Measurements from ENCODE around the gene SEMA3C. TPM values are rescaled to one million over a fixed set of nuclear protein-coding genes. Genes with fewer than 3 reads are reported as not detected.

The SEMA3C gene
- total RNA-seq, 2 donors from 2014 or later, result 66.4 to 147 TPM

DNA sequence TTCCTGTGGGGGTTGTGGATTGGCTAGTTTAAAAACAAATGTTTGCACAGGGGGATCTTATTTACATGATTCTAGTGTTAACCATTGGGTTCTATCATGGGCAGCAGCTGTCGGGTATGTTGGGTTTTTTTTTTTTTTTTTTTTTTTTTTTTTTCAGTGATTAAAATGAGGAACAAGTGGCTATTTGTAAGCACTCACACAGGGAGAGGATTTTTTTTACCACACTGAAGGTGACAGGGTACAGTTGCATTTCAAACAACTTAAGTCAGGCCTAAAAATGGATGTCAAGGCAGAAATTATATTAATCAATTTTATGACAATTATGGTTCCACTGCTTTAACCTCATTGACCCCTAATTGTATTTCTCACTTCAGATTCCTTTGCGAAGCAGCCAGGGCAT is 187.6 kb downstream of the SEMA3C start:
- H3K27me3 ChIP-seq (replicated peaks; ENCODE audit: insufficient read depth), result no peaks in the 10 kb centered on the region
- intact Hi-C loops (cut with DNase I), result no loop called here
- WGBS, result 85% methylated on average over 2 of the region's 2 CpGs

DNA sequence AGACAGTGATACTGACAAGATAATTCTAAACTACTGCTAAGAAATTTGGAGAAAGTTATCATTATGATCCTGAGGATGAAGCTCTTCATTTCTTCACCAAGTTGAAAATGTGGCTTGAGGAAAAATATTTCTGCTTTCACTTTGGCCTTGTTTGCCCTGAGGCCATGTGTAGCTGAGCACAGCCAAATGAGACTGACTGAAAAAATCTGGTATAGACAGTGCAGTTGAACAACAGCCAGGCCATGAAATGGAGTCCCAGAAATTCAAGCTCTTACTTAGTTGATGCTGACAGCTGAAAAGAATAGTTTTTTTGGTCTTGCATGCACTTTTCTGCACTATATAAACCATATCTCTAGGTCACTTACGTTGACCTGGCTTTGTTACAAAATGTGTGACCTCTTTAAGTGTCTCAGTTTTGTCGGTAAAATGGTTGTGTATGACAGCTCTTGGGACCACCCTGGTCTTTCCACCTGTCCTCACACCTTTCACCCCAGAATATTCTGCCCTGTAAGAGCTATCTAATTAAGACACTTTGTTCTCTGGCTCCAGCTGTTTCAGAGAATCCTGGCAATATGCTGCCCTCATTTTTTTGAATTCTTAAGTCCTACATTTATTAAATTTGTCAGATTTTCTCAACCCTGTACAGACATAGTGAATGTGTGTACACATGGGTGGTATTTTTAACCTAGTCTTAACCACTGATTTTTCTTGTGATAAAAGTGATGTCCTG is 189.1 kb downstream of the SEMA3C start:
- H3K4me3 ChIP-seq, result no peak overlapping the region
- H3K4me1 ChIP-seq (replicated peaks), result no peaks in the 10 kb centered on the region
- WGBS, result 46% methylated on average over 2 of the region's 2 CpGs
- H3K27me3 ChIP-seq (replicated peaks; ENCODE audit: insufficient read depth), result no peaks in the 10 kb centered on the region
- H3K9me3 ChIP-seq, result no peaks in the 10 kb centered on the region
- intact Hi-C loops (cut with DNase I), result loop anchor here (10.0 kb wide), 1 partner anchor 125 kb away; no protein-coding TSS in a partner anchor
- no peak overlapping the region for H3K27ac ChIP-seq
- H3K36me3 ChIP-seq, result no peaks in the 10 kb centered on the region
- TF ChIP-seq, protein P1, sequence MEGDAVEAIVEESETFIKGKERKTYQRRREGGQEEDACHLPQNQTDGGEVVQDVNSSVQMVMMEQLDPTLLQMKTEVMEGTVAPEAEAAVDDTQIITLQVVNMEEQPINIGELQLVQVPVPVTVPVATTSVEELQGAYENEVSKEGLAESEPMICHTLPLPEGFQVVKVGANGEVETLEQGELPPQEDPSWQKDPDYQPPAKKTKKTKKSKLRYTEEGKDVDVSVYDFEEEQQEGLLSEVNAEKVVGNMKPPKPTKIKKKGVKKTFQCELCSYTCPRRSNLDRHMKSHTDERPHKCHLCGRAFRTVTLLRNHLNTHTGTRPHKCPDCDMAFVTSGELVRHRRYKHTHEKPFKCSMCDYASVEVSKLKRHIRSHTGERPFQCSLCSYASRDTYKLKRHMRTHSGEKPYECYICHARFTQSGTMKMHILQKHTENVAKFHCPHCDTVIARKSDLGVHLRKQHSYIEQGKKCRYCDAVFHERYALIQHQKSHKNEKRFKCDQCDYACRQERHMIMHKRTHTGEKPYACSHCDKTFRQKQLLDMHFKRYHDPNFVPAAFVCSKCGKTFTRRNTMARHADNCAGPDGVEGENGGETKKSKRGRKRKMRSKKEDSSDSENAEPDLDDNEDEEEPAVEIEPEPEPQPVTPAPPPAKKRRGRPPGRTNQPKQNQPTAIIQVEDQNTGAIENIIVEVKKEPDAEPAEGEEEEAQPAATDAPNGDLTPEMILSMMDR (IDR thresholded peaks at IDR 0.05), result no peak
- TF ChIP-seq POLR2AphosphoS5 (IDR thresholded peaks at IDR 0.05), result no peak
- TF ChIP-seq POLR2A (IDR thresholded peaks at IDR 0.05), result no peak
- no peak for DNase-seq (ENCODE audit: low spot score)

More for the DNA sequence above, 187.6 kb downstream of the SEMA3C start:
- Histone ChIP-seq H3K4me3 (no peak overlapping the region), H3K36me3 (no peaks in the 10 kb centered on the region), H3K4me1 (replicated peaks) (no peaks in the 10 kb centered on the region), H3K27ac (no peak overlapping the region), H3K9me3 (no peaks in the 10 kb centered on the region)
- TF ChIP-seq POLR2A (IDR thresholded peaks at IDR 0.05) (no peak), POLR2AphosphoS5 (IDR thresholded peaks at IDR 0.05) (no peak)
- TF ChIP-seq, protein P1 (IDR thresholded peaks at IDR 0.05), result no peak
- no peak for DNase-seq (ENCODE audit: low spot score)

DNA sequence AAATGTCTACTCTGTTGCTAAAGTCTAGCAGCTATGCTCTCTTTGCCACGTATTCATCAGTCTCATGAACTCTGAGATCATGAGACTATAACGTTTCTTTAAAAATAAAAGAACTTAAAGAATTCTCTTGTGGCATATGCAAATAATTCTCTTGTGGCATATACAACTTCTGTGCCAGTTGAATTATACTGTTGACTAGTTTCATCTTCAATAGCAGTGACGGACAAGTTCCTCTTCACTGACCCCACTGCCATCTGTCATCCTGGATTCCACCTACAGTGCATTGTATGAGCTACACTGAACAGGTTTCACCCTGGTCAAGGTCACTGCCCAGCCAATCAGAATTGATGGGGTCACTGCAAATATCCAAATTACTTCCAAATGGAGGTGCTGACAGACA is 192.2 kb downstream of the SEMA3C start:
- no peak for DNase-seq (ENCODE audit: low spot score)
- H3K36me3 ChIP-seq, result no peaks in the 10 kb centered on the region
- no peak overlapping the region for H3K4me3 ChIP-seq
- no peaks in the 10 kb centered on the region for H3K4me1 ChIP-seq (replicated peaks)
- intact Hi-C loops (cut with DNase I), result loop anchor here (10.0 kb wide), 1 partner anchor 128 kb away; no protein-coding TSS in a partner anchor
- TF ChIP-seq POLR2A (IDR thresholded peaks at IDR 0.05), result no peak
- TF ChIP-seq, protein P1 (IDR thresholded peaks at IDR 0.05), result no peak
- no peak for TF ChIP-seq POLR2AphosphoS5 (IDR thresholded peaks at IDR 0.05)
- H3K9me3 ChIP-seq, result no peaks in the 10 kb centered on the region
- WGBS, result 81% methylated on average over 3 of the region's 3 CpGs
- no peak overlapping the region for H3K27ac ChIP-seq
- no peaks in the 10 kb centered on the region for H3K27me3 ChIP-seq (replicated peaks; ENCODE audit: insufficient read depth)

DNA sequence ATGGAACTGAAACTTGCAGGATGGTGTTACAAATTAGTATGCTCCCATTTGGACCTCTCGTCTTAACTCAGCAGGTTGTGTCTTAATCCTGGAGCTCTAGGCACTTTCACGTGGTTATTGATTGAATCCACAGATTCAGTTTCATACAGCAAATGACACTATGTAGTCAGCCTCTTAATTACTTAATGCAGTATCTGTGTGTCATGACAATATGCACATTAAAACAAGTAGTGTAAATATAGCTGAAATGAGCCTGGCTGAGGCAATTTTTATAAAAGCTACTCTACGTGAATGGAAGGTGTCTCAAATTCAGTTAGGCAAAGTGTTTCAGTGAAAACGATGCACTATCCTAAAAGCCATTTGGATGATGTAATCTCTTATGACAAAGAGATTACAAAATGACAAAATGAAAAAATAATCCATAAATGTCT is 193.7 kb downstream of the SEMA3C start:
- WGBS, result 77% methylated on average over 4 of the region's 4 CpGs
- H3K27me3 ChIP-seq (replicated peaks; ENCODE audit: insufficient read depth), result no peaks in the 10 kb centered on the region
- H3K4me1 ChIP-seq (replicated peaks), result no peaks in the 10 kb centered on the region
- H3K9me3 ChIP-seq, result no peaks in the 10 kb centered on the region
- H3K27ac ChIP-seq, result no peak overlapping the region
- H3K36me3 ChIP-seq, result no peaks in the 10 kb centered on the region
- H3K4me3 ChIP-seq, result no peak overlapping the region
- TF ChIP-seq, protein P1 (IDR thresholded peaks at IDR 0.05), result no peak
- TF ChIP-seq POLR2AphosphoS5 (IDR thresholded peaks at IDR 0.05), result no peak
- TF ChIP-seq POLR2A (IDR thresholded peaks at IDR 0.05), result no peak
- intact Hi-C loops (cut with DNase I), result loop anchor here (10.0 kb wide), 1 partner anchor 130 kb away; no protein-coding TSS in a partner anchor
- DNase-seq (ENCODE audit: low spot score), result no peak

Measured in prostate gland (tissue), 2 donors.